ENCODE data around the gene FRAS1. TPM values are rescaled to one million over a fixed set of nuclear protein-coding genes. Genes with fewer than 3 reads are reported as not detected.
"Not testable (repeated sequence)": the region's sequence is repeated elsewhere in the genome, so short reads cannot be mapped to it uniquely, and the experiment has no call there.

Gene FRAS1
- total RNA-seq, 1 donor from 2014 or later: 20.2 TPM

GRCh38 chr4:78543424-78544125 is 486.5 kb downstream of the FRAS1 start:
- no peak overlapping the region for H3K4me3 ChIP-seq
- H3K4me1 ChIP-seq: peaks cover 4% of the 10 kb centered on the region
- ATAC-seq (no peak), DNase-seq (no peak)
- no peaks in the 10 kb centered on the region for H3K27me3 ChIP-seq
- H3K27ac ChIP-seq: no peak overlapping the region
- no peaks in the 10 kb centered on the region for H3K9me3 ChIP-seq
- H3K36me3 ChIP-seq: no peaks in the 10 kb centered on the region
- TF ChIP-seq, protein P1, sequence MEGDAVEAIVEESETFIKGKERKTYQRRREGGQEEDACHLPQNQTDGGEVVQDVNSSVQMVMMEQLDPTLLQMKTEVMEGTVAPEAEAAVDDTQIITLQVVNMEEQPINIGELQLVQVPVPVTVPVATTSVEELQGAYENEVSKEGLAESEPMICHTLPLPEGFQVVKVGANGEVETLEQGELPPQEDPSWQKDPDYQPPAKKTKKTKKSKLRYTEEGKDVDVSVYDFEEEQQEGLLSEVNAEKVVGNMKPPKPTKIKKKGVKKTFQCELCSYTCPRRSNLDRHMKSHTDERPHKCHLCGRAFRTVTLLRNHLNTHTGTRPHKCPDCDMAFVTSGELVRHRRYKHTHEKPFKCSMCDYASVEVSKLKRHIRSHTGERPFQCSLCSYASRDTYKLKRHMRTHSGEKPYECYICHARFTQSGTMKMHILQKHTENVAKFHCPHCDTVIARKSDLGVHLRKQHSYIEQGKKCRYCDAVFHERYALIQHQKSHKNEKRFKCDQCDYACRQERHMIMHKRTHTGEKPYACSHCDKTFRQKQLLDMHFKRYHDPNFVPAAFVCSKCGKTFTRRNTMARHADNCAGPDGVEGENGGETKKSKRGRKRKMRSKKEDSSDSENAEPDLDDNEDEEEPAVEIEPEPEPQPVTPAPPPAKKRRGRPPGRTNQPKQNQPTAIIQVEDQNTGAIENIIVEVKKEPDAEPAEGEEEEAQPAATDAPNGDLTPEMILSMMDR (IDR thresholded peaks at IDR 0.05): no peak
- intact Hi-C loops (cut with DNase I): no loop called here

DNA sequence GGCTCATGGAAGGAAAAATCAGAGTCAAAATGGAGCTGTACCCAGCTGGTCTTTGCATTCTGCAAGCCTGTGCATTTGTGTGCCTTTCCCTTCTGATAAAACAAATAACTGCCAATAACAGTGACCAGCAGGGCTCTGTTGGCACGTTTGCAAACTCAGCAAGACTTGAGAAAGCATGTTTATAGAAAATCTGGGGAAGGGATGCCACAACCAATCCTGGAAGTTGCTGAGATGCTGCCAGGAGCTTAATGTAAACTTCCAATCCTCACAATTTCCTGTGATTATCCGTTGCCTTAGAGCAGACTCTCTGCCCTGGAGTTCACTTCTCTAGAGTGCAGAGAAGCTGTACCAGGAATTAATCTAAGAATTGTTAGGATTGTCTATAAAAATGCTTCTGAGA is 487.6 kb downstream of the FRAS1 start:
- TF ChIP-seq, protein P1 (IDR thresholded peaks at IDR 0.05): no peak
- H3K4me1 ChIP-seq: peaks cover 4% of the 10 kb centered on the region
- no peaks in the 10 kb centered on the region for H3K36me3 ChIP-seq
- no peak overlapping the region for H3K4me3 ChIP-seq
- H3K27ac ChIP-seq: no peak overlapping the region
- H3K27me3 ChIP-seq: no peaks in the 10 kb centered on the region
- ATAC-seq (no peak), DNase-seq (no peak)
- intact Hi-C loops (cut with DNase I): no loop called here
- no peaks in the 10 kb centered on the region for H3K9me3 ChIP-seq

DNA sequence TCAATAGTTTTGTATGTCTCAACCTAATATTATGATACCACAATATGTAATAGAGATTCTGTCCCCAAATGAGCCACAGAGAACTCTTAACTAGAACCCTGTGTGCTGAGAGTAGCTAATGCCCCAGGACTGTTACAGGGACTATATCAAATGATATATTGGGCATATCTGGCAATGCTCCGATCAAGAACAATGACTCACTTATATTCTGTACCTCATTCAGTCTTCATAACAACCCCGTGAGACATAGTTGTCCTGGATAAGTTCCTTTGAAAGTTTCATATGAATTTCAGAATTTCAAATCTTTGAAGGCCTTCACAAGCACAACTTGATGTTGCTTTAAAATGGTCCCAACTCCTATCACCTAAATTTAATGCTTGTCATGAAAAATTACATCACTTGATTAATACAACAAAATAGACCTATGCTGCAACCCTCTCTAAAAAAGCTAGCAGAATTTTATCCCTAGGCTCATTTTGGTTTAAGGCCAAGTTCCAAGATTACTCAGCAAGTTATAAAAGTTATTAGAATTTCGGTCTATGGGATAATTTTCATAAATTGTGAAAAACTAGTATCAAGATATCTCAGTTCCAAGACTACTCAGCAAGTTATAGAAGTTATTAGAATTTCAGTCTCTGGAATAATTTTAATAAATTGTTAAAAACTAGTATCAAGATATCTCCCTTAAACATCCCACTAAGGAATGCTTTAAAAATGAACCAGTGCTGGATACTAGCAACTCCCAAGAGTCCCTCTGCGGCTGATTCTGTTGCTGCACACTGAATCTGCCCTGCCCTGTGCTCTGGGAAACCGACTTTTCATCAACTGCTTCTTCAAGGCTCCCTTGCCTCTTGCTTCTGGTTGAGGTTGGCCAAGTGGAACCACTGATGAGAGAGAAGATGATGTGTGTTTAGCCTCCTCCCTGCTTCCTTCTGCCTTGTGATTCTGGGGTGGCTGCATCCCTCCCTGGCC is 488.4 kb downstream of the FRAS1 start:
- Histone ChIP-seq H3K27me3 (no peaks in the 10 kb centered on the region), H3K27ac (no peak overlapping the region), H3K4me1 (peaks cover 4% of the 10 kb centered on the region), H3K4me3 (no peak overlapping the region), H3K9me3 (no peaks in the 10 kb centered on the region), H3K36me3 (no peaks in the 10 kb centered on the region)
- ATAC-seq: no peak
- no peak for DNase-seq
- TF ChIP-seq, protein P1 (IDR thresholded peaks at IDR 0.05): no peak
- intact Hi-C loops (cut with DNase I): no loop called here

- H3K36me3 ChIP-seq; H3K4me3 ChIP-seq; DNase-seq; H3K4me1 ChIP-seq; H3K27ac ChIP-seq; H3K27me3 ChIP-seq; ATAC-seq; intact Hi-C loops (cut with DNase I); H3K9me3 ChIP-seq: not testable (repeated sequence)
These were observed 490.8 kb downstream of the FRAS1 start for GRCh38 chr4:78547899-78548298.

DNA sequence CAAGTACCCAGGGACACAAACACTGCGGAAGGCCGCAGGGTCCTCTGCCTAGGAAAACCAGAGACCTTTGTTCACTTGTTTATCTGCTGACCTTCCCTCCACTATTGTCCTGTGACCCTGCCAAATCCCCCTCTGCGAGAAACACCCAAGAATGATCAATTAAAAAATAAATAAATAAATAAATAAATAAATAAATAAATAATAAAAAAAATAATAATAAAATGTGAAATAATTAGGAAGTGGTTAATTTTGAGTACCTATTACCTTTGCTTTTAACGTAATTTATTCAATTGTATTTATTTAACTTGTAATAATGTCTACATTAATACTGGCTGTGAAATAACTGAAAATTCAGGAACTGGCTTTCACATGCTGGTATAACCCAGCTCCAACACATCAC is 491.8 kb downstream of the FRAS1 start:
- ATAC-seq; DNase-seq; H3K27ac ChIP-seq; H3K27me3 ChIP-seq; H3K9me3 ChIP-seq; H3K4me3 ChIP-seq; intact Hi-C loops (cut with DNase I); H3K36me3 ChIP-seq: not testable (repeated sequence)
- H3K4me1 ChIP-seq: peaks cover 11% of the 10 kb centered on the region

DNA sequence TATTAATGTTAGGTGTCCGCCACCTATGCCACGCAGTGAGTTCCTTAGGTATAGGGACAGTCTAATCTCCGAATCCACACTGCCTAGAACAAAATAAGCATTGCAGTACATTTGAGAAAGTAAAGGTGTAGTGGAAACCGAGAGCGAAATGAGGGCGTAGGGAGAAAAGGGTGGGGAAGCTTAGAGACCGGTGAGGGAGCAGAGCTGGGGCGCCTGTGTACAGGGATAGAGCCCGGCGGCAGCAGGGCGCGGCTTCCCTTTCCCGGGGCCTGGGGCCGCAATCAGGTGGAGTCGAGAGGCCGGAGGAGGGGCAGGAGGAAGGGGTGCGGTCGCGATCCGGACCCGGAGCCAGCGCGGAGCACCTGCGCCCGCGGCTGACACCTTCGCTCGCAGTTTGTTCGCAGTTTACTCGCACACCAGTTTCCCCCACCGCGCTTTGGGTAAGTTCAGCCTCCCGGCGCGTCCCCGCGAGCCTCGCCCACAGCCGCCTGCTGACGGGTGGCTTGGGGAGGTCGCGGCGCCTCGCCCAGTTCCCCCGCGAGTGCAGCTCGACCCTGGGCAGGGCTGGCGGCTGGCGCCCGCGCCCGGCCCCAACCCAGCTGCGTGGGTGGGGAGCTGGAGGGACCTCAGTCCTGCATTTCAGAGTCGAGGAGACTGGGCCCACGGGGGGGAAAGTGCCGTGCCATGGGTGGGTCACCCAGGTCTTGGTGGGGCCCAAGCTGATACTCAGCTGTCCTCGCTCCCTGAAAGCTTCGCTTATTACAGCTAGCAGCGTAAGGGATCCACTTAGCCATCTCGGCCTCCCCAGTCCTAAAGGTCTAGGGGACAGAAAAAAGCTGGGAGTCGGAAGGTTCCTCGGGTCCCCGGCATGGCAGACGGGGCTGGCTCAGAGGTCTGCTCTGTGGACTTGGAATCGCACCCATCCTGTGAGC is 494.6 kb downstream of the FRAS1 start, which contains the start of gene ANXA3:
TSS of gene ANXA3 (plus strand) at position 351 of the 932 bp plus-strand sequence. CDS start 2,704 bp downstream, outside the sequence.
- intact Hi-C loops (cut with DNase I): no loop called here

More for the DNA sequence above, 494.6 kb downstream of the FRAS1 start, which contains the start of gene ANXA3:
- DNase-seq: peak; percentile 83
- no peaks in the 10 kb centered on the region for H3K36me3 ChIP-seq
- H3K4me1 ChIP-seq: peaks cover 8% of the 10 kb centered on the region
- no peaks in the 10 kb centered on the region for H3K27me3 ChIP-seq
- H3K27ac ChIP-seq: peak within 1 kb of the TSS; percentile 83
- TF ChIP-seq, protein P1 (IDR thresholded peaks at IDR 0.05): no peak
- peak within 1 kb of the TSS; percentile 58 for H3K4me3 ChIP-seq
- peak; percentile 94 for ATAC-seq
- no peaks in the 10 kb centered on the region for H3K9me3 ChIP-seq

All from upper lobe of right lung (tissue), 1 donor.